EL (cell line): ENCODE data around the gene PKD2L1.

Experiments
- DNase-seq: peaks from one replicate; pipeline ENCODE4 v3.0.0-alpha.2; 2016

The PKD2L1 gene

DNA sequence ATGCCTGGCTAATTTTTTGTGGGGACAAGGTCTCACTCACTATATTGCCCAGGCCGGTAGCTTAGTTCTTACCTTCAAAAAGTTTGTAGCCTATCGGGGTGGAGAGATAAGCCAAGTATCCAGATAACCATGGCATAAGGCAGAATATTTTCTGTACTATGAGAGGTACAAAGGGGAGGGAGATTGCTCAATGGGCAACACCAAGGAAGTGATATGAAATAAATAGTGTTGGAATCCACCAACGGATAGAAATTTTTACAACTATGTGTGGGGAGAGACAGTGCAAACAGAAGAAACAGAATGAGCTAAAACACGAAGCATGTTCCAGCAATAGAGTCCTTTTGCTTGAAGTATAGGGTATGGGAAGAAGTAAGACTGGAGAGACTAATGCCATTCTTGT, 25.1 kb upstream of the PKD2L1 start:
- no peak for DNase-seq

GRCh38 chr10:100353770-100354485, 23.9 kb upstream of the PKD2L1 start:
- DNase-seq = no peak

DNA sequence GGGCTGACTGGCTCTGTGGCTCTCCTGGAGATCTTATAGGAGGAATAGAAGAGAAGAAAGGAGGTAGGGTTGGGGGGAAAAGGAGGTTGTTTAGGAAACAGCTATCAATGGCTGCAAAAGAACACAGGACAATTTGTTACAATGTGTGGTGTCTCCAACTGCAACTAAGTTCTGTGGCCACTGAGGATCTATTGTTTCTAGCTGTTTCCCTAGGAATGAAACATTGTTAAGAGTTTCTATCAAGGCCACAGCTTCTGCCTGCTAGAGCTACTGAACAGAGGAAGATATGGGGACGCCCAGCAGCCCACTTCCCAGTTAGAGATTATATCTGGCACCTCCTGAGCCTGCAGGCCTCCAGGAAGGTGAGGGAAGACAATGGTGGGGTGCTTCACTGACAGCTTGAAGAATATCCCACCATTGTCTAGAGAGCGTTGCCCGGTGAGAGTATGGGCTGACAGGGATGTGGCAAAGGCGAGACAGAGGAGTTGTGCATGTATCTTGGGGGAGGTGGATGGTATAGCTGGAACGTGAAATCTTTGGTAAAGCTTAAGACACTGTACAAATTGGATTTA, 21.0 kb upstream of the PKD2L1 start:
- DNase-seq = no peak

DNA sequence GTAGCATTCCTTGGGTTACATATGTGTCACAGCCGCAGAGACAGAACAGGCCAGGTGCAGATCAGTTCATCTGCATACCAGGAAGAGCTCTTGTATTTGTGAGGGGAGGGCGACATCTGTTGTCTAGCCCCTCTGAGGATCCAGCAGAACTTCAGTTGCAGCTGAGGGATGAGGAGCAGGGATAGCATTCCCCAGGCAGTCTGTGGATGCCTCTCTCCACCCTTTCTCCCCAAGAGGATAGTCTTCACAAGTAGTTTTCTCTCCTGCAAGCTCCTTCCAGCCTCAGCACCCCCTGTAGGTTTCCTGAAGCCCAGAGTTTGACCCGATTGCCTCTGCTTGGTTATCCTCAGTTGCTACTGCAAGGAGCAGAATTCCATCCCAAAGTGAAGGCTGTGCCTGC, 19.6 kb upstream of the PKD2L1 start:
- DNase-seq = no peak

DNA sequence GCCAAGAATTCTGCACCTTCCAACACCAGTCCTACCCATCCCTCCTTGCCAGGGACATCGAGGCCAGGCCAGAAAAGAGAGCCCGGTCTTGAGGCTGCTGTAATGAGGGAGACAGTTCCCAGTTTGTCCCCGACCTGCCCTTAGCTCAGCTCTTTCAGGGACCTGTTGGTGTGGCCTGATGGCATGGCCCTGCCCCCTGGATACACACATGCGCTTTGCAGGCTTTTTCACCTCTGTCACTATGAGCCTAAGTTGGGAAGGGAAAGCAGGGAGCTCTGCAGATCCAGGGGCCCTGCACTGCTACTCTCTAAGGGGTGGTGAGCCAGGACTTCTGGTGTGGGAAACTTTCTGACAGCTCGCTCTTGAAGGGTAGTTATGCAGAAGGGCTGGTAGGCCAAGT, 19.1 kb upstream of the PKD2L1 start:
- no peak for DNase-seq

DNA sequence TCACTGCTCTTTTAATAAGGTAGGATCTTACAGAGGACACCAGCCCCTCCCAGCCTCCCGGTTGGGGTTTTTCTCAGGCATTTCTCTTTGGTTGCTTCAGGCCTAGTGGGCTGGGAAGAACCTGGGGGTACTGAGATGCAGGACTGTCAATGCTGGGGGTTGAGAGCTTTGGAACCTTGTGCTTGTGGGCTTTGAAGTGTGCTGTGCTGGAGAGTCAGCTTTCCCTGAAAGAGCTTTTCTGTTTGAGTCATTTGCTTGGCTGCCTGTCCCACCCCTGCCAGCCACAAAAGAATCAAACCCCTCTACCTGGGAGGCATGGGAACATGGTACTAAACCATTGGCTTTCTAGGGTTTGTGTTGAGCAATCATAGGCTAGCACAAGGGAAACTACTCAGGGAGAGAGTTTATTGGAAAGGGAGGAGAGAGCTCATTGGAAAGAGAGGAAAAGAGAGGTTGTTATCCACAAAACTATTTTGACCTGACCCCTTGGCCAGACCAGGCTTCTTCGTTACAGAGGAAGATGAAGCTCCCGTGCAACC, 18.4 kb upstream of the PKD2L1 start:
- DNase-seq = no peak

GRCh38 chr10:100347568-100348195, 17.7 kb upstream of the PKD2L1 start:
- DNase-seq = no peak

- DNase-seq = peak; percentile 95
These were observed 16.9 kb upstream of the PKD2L1 start, which contains the start of gene SCD for GRCh38 chr10:100346765-100347567. Gene SCD, plus strand, starts transcription at chr10:100347233. Its CDS starts 272 bp downstream, at chr10:100347505.

DNA sequence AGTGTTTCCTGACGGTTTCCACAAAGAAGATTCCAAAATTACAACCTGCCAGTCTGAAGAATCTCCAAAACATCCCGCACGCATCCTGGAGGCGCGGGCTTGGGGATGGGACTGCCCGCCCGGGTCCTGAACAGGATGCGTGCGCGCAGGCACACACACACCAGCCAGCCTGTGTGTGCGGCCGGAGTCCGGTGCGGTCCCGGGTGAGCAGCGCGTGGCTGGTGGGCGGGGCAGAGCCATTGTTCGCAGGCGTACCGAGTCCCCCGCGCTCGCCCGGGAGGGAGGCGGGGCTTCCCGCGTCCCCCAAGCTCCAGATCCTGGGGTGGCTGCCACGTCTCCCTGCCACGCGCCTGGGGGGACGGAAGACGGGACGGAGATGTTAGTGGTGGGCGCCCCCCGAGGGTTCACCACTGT, 16.3 kb upstream of the PKD2L1 start:
- peak; percentile 80 for DNase-seq

DNA sequence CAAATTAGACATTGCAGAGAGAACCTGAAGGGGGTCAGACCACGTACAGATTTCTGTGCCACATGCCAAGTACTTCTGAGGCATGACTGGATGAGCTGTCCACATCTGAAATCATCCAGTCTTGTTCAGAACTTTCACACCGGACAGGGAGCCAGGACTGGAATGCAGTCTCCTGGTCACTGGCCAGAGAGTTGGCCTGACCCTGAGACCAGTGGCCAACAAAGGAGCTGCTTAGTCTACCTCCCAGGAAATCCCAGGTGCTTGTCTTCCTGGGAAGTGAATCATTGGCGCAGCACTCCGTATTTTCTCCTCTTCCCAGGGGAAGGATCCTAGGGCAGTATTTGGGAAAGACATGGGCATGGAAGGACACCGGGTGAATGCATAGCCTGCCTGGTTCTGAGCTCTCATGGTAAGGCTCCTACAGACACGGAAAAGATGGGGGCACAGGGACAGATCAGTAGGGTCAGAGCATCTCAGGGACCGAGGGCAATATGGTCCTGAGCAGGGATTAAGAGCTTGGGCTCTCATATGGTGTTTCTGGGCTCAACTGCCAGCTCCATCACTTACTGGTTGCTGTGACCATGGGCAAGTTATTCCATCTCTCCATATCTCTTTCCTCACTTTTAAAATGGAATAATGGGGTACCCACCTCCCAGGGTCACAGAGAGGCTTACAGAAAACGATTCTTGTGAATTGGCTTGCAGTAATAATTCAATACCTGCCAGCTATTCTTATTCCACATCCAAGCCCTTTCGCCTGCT, 15.7 kb upstream of the PKD2L1 start:
- peak; percentile 71 for DNase-seq

- no peak for DNase-seq
These were observed 14.3 kb upstream of the PKD2L1 start for GRCh38 chr10:100344241-100344788.

DNA sequence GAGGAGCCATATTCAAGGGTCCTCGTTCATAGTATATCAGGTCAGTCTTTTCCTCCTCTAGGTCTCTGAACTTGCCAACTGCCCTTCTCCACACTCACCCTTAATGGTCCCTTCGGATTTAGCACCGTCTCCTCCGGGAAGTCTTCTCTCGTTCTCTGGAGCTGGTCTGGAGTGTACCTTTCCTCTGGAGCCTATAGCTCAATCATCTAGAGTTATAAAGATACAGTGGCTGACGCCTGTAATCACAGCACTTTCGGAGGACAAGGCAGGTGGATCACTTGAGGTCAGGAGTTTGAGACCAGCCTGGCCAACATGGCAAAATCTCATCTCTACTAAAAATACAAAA, 12.6 kb upstream of the PKD2L1 start:
- no peak for DNase-seq

DNA sequence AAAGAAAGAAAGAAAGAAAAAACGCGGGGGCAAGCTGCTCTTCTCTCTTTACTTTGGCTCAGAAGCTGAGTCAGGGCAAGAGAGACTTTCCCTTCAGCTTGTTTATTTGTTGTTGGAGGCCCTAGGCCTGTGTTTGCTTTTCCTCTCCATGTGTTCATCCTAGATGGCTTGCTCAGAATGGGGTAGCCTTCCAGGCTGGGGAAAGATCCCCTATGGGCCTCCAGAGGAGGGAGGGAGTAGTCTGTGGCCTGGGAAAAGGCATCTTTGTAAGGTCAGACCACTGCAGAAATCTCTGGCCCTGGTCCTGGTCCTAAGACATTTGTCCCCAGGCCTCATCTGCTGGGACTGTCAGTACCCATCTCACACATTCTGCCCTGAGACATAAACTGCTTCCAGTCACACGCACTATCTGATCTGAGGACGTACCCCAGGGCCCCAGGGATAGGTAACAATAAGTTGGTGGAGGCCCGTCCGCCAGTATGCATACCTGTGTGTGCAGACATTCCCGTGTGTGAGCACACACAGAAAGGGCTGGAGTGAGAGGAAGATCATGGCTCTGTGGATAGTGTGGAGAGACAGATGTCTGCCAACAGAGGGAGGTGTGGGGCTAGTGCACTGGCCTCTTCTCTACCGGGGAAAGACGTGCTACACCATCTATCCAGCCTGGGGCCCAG, 12.1 kb upstream of the PKD2L1 start:
- peak; percentile 68 for DNase-seq

GRCh38 chr10:100340948-100341847, 11.2 kb upstream of the PKD2L1 start:
- DNase-seq = no peak

- no peak for DNase-seq
These were observed 9.2 kb upstream of the PKD2L1 start for GRCh38 chr10:100339236-100339635.

DNA sequence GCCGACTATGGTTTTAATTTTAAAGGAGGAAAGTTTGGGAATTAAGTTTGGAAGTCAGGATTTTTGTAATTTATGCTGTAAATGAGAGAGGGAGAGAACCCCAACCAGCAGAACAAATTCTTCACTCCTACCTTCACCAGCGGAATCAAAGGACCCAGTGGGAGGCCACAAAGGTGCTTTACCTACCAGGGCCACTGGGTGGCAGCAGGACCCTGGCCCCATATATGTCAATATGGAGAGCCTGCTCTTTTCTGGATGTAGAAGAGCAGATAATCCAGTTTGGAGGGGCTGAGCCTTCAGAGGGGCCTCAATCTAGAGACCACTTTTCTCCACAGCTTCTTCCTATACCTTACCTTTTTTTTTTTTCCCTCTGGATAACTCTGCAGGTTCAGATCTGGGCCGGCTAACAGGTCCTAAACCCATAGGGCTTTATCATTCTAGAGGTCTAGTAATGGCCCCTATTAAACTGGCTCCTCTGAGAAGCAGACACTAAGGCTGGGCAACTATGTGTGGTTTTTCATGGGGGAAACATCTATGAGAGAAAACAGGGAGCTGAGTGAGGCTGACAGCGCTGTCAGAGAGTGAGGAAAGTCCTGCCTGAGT, 8.5 kb upstream of the PKD2L1 start:
- DNase-seq = peak; percentile 62

DNA sequence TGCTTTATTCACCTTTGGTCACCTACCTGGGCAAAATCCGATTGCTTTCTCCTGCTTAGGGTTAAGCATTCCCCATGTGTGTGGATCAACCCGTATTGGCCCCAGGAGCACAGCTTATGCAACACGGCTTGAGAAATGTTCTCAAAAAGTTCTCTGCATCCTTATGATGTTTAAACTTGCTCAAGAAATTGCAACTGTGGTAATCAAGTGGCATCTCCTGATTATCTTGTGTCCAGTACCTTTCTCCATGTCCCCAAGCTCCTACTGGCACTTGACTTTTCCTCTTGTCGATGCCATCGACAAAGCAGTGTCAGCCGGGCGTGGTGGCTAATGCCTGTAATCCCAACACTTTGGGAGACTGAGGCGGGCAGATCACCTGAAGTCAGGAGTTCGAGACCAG, 4.7 kb upstream of the PKD2L1 start:
- DNase-seq = no peak

DNA sequence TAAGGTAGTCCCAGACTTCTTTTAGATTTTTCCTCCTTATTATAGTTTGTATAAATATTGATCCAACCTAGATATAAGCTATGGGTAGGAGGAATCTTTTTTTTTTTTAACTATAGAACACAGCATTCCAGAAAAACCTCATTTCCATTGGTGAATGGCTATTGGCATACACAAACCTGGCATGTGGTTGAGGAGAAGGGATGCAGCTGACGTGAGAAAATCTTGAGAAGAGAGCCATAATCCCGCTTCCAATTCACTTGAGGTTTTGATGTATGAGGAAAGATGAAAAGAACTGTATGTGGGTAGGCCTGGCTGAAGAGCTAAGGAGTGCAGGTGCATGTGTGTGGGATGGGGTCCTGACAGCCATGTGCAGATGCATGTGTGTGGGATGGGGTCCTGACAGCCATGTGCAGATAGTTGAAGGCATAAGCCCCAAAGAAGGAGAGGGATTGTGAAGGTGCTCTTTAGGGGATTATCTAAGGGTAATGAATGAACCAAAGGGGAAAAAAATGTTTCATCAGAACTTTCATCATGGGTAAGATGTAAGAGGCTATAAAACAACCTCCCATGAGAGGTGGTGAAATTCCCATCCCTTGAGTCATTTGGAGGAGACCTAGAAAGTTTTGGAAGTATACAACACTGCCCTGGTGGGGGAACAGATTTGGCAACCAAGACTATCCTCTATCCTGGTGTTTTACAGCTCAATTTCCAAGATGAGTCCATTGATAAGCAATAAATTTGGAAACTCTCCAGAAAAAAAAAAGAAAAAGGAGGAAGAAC, 3.8 kb upstream of the PKD2L1 start:
- DNase-seq = peak; percentile 26

GRCh38 chr10:100333106-100333505, 3.1 kb upstream of the PKD2L1 start:
- DNase-seq = no peak
